HG02623 (cell line): ENCODE data around the gene DOK3.

Experiments
- ATAC-seq: cut with Tn5 transposase; IDR thresholded peaks from one replicate; pipeline ENCODE4 v1.9.1; 2021; ENCODE audit warnings: moderate library complexity; ENCODE audit not compliant: unreplicated experiment

The DOK3 gene

GRCh38 chr5:177452688-177453638 is 56.7 kb downstream of the DOK3 start:
- no peak for ATAC-seq
